IMR-90 (cell line): ENCODE data around the gene RPA4. TPM values are rescaled to one million over a fixed set of nuclear protein-coding genes. Genes with fewer than 3 reads are reported as not detected.

Experiments
- ATAC-seq: fragments of 200-7000 bp; cut with Tn5 transposase; 2 replicates; pipeline ENCODE4 v1.9.1; 2020; ENCODE audit warnings: low read depth, mild to moderate bottlenecking, moderate library complexity
- BruUV-seq: library from RNA; stranded (reverse); fragments of 400-500 nt; replicated peaks from 2 replicates; lab custom pipeline; 2021; lab: Mats Ljungman, UMichigan
- CTCF ChIA-PET: fragments of 300-600 bp; formaldehyde crosslinking; extraction: SDS; loops from one replicate; lab custom pipeline; 2021; ENCODE audit warnings: antibody characterized with exemption; lab: Yijun Ruan, JAX
- POLR2A ChIA-PET: fragments of 300-600 bp; sonication (Branson Sonifier 250); formaldehyde crosslinking; loops from one replicate; lab custom pipeline; 2022; ENCODE audit warnings: antibody characterized with exemption; ENCODE audit not compliant: unreplicated experiment; lab: Charles Lee
- DNase-seq: peaks from one replicate; pipeline ENCODE4 v3.0.0; 2013
- H2AFZ ChIP-seq: replicated peaks from 2 replicates; pipeline ENCODE3; 2013; ENCODE audit warnings: low read length, mild to moderate bottlenecking; ENCODE audit not compliant: poor library complexity
- H2AK5ac ChIP-seq: 2 replicates; pipeline ENCODE4 v1.6.1; 2013; ENCODE audit warnings: low read depth, low read length, inconsistent platforms
- H2AK9ac ChIP-seq: replicated peaks from 2 replicates; pipeline ENCODE3; 2013; ENCODE audit warnings: mild to moderate bottlenecking, low read depth, low read length, moderate library complexity; ENCODE audit not compliant: poor library complexity
- H2BK120ac ChIP-seq: 2 replicates; pipeline ENCODE4 v1.6.1; 2013; ENCODE audit warnings: low read depth, low read length, inconsistent platforms
- H2BK15ac ChIP-seq: 3 replicates; pipeline ENCODE4 v1.6.1; 2013; ENCODE audit warnings: low read depth, low read length, inconsistent platforms
- H2BK20ac ChIP-seq: 2 replicates; pipeline ENCODE4 v1.6.1; 2013; ENCODE audit warnings: low read depth, mild to moderate bottlenecking, inconsistent platforms, low read length, moderate library complexity
- H2BK5ac ChIP-seq: 2 replicates; pipeline ENCODE4 v1.6.1; 2013; ENCODE audit warnings: mild to moderate bottlenecking, low read depth, low read length, inconsistent platforms; ENCODE audit not compliant: poor library complexity, severe bottlenecking
- H3K14ac ChIP-seq: replicated peaks from 2 replicates; pipeline ENCODE4 v1.6.1; 2013; ENCODE audit warnings: low read depth, low read length, inconsistent platforms
- H3K18ac ChIP-seq: 2 replicates; pipeline ENCODE4 v1.6.1; 2013; ENCODE audit warnings: low read depth, low read length, control low read depth
- H3K23ac ChIP-seq: 2 replicates; pipeline ENCODE4 v1.6.1; 2013; ENCODE audit warnings: low read depth, low read length, inconsistent platforms
- H3K27ac ChIP-seq: 2 replicates; pipeline ENCODE4 v1.5.1; 2013; ENCODE audit warnings: mild to moderate bottlenecking, control low read depth, low read length; ENCODE audit not compliant: insufficient read depth
- H3K27me3 ChIP-seq: 2 replicates; pipeline ENCODE4 v1.6.1; 2013; ENCODE audit warnings: low read length; ENCODE audit not compliant: control insufficient read depth, insufficient read depth
- H3K36me3 ChIP-seq: 2 replicates; pipeline ENCODE4 v1.6.1; 2013; ENCODE audit warnings: low read length, mixed read lengths; ENCODE audit not compliant: control insufficient read depth, insufficient read depth
- H3K4ac ChIP-seq: 2 replicates; pipeline ENCODE4 v1.6.1; 2013; ENCODE audit warnings: low read depth, low read length, inconsistent platforms
- H3K4me1 ChIP-seq: 2 replicates; pipeline ENCODE4 v1.6.1; 2013; ENCODE audit warnings: low read length, mixed read lengths; ENCODE audit not compliant: control insufficient read depth, insufficient read depth
- H3K4me2 ChIP-seq: 2 replicates; pipeline ENCODE4 v1.6.1; 2013; ENCODE audit warnings: low read depth, mild to moderate bottlenecking, control low read depth, low read length, moderate library complexity
- H3K4me3 ChIP-seq: 2 replicates; pipeline ENCODE4 v1.5.1; 2013; ENCODE audit warnings: low read depth, mild to moderate bottlenecking, control low read depth, low read length, moderate library complexity; ENCODE audit not compliant: insufficient read depth
- H3K56ac ChIP-seq: 2 replicates; pipeline ENCODE4 v1.6.1; 2013; ENCODE audit warnings: low read length, inconsistent platforms; ENCODE audit not compliant: insufficient read depth; ENCODE audit errors: extremely low read depth
- H3K79me1 ChIP-seq, 2 experiments: 2 replicates each; pipeline ENCODE4 v1.6.1; 2013; ENCODE audit warnings: low read length in 2 of 2, inconsistent platforms in 1 of 2, low read depth in 1 of 2
- H3K9ac ChIP-seq: 2 replicates; pipeline ENCODE4 v1.6.1; 2013; ENCODE audit warnings: low read depth, low read length, control low read depth
- H3K9me1 ChIP-seq: 2 replicates; pipeline ENCODE4 v1.6.1; 2013; ENCODE audit warnings: low read length, inconsistent platforms; ENCODE audit not compliant: insufficient read depth
- H3K9me3 ChIP-seq: 2 replicates; pipeline ENCODE4 v1.6.1; 2013; ENCODE audit warnings: low read length; ENCODE audit not compliant: control insufficient read depth, insufficient read depth
- H4K20me1 ChIP-seq: 2 replicates; pipeline ENCODE4 v1.6.1; 2013; ENCODE audit warnings: low read length, inconsistent platforms; ENCODE audit not compliant: insufficient read depth
- H4K5ac ChIP-seq: 2 replicates; pipeline ENCODE4 v1.6.1; 2013; ENCODE audit warnings: mild to moderate bottlenecking, low read depth, low read length, control low read depth
- H4K8ac ChIP-seq, 2 experiments: 2 replicates each; pipeline ENCODE4 v1.6.1; 2013; ENCODE audit warnings: low read depth in 2 of 2, low read length in 2 of 2, control low read depth in 1 of 2, inconsistent platforms in 1 of 2
- H4K91ac ChIP-seq: 2 replicates; pipeline ENCODE4 v1.6.1; 2013; ENCODE audit warnings: low read depth, low read length, inconsistent platforms; ENCODE audit not compliant: insufficient read depth
- BHLHE40 ChIP-seq: fragments of 150-350 bp; IDR thresholded peaks from 2 replicates; pipeline ENCODE4 v1.6.1; 2016; ENCODE audit warnings: mild to moderate bottlenecking, low read depth, low read length
- CEBPB ChIP-seq: IDR thresholded peaks from 2 replicates; pipeline ENCODE4 v1.6.1; 2012; ENCODE audit warnings: low read depth, low read length, improper control_type of control experiment
- CTCF ChIP-seq: conservative IDR thresholded peaks from 2 replicates; pipeline ENCODE4 v1.5.1; 2012; ENCODE audit warnings: mild to moderate bottlenecking, low read depth, low read length, improper control_type of control experiment
- ELK1 ChIP-seq: fragments of 150-350 bp; IDR thresholded peaks from 2 replicates; pipeline ENCODE4 v1.6.1; 2016; ENCODE audit warnings: low read depth, mild to moderate bottlenecking, low read length, moderate library complexity, borderline replicate concordance
- FOS ChIP-seq: fragments of 150-350 bp; IDR thresholded peaks from 2 replicates; pipeline ENCODE4 v1.6.1; 2016; ENCODE audit warnings: low read depth, low read length
- MAFK ChIP-seq: IDR thresholded peaks from 2 replicates; pipeline ENCODE4 v1.6.1; 2012; ENCODE audit warnings: low read depth, low read length, improper control_type of control experiment
- MAZ ChIP-seq: IDR thresholded peaks from 2 replicates; pipeline ENCODE4 v1.6.1; 2012; ENCODE audit warnings: low read depth, mild to moderate bottlenecking, low read length, improper control_type of control experiment, moderate library complexity, borderline replicate concordance
- MXI1 ChIP-seq: IDR thresholded peaks from 2 replicates; pipeline ENCODE4 v1.6.1; 2012; ENCODE audit warnings: low read depth, mild to moderate bottlenecking, low read length, moderate library complexity, borderline replicate concordance
- RCOR1 ChIP-seq: IDR thresholded peaks from 2 replicates; pipeline ENCODE4 v1.6.1; 2012; ENCODE audit warnings: mild to moderate bottlenecking, low read length, improper control_type of control experiment; ENCODE audit not compliant: insufficient replicate concordance
- SMC3 ChIP-seq: fragments of 150-350 bp; IDR thresholded peaks from 2 replicates; pipeline ENCODE4 v1.6.1; 2016; ENCODE audit warnings: low read depth, mild to moderate bottlenecking, antibody characterized with exemption, low read length, moderate library complexity
- WGBS, 2 experiments: methylation state at CpG; one replicate each; pipeline versions ENCODE4 v1.1.5 to v1.1.7; 2013; ENCODE audit warnings: missing lambda C conversion rate in 2 of 2; ENCODE audit not compliant: insufficient read length in 1 of 2; ENCODE audit errors: extremely low coverage in 2 of 2; 5-methylcytosine and 5-hydroxymethylcytosine counted together
- dilution Hi-C: fragments of 300-500 bp; cut with HindIII; formaldehyde crosslinking; loops from one replicate; pipeline ENCODE4 v1.14.3; 2018; ENCODE audit warnings: low sequenced_read_pairs; ENCODE audit not compliant: unreplicated experiment
- in situ Hi-C: fragments of 300-500 bp; cut with MboI; formaldehyde crosslinking; loops from 3 replicates; pipeline ENCODE4 v1.14.3; 2019; ENCODE audit warnings: low sequenced_read_pairs, inconsistent platforms, mixed read lengths
- intact Hi-C: fragments of 100-400 bp; cut with micrococcal nuclease; formaldehyde crosslinking; loops from 2 replicates; pipeline ENCODE4 v1.10.0; 2022
- polyA plus RNA-seq, 3 experiments: library from polyadenylated mRNA; depleted of rRNA; stranded (reverse); fragments of >200 nt; gene quantifications; 2 replicates each; pipeline ENCODE4 v1.2.3, GENCODE V29; 2012; ENCODE audit warnings: low replicate concordance in 1 of 3
- total RNA-seq: library from RNA; depleted of rRNA; stranded (reverse); fragments of >200 nt; gene quantifications from 2 replicates; pipeline ENCODE4 v1.2.3, GENCODE V29; 2012

Gene RPA4
- total and polyA plus RNA-seq, 2 of the 4 experiments (the other 2 are of a cell fraction): 0.36 to 2.5 TPM

- Histone ChIP-seq H3K23ac (no peak overlapping the region), H4K8ac (no peak overlapping the region), H3K4me1 (0 out of 2 replicates have a peak, but pooled peaks cover 1% of the 10 kb centered on the region), H4K20me1 (no peaks in the 10 kb centered on the region), H3K4ac (no peak overlapping the region), H3K18ac (no peak overlapping the region), H4K91ac (no peak overlapping the region), H3K9ac (no peak overlapping the region), H3K27ac (no peak overlapping the region), H2BK20ac (no peak overlapping the region), H2BK120ac (no peak overlapping the region), H2AK9ac (no peak overlapping the region), H3K9me3 (no peaks in the 10 kb centered on the region), H2BK15ac (no peak overlapping the region), H3K4me3 (no peak overlapping the region), H3K36me3 (no peaks in the 10 kb centered on the region), H3K9me1 (no peaks in the 10 kb centered on the region), H3K56ac (no peak overlapping the region), H3K14ac (no peak overlapping the region), H2AFZ (no peak overlapping the region), H3K27me3 (no peaks in the 10 kb centered on the region), H3K4me2 (no peak overlapping the region), H2AK5ac (no peak overlapping the region), H3K79me1 (no peaks in the 10 kb centered on the region), H4K5ac (no peak overlapping the region), H2BK5ac (no peak overlapping the region)
- ChIA-PET CTCF (no interaction called here), POLR2A (no interaction called here)
- in situ Hi-C loops: no loop called here
- ATAC-seq: no peak
- peak; percentile 8 for DNase-seq
- BruUV-seq: no TSS peak
- dilution Hi-C loops: no loop called here
- WGBS, 2 experiments: no CpG with 5 or more reads among the region's 3 CpGs
- intact Hi-C loops: loop anchor here (10.0 kb wide), 1 partner anchor 463 kb away; no protein-coding TSS in a partner anchor
- TF ChIP-seq MAZ (no peak), RCOR1 (no peak), BHLHE40 (no peak), ELK1 (no peak), MXI1 (no peak), MAFK (no peak), SMC3 (no peak), CEBPB (no peak), CTCF (no peak), FOS (no peak)
Measured at GRCh38 chrX:96837808-96838207, 45.9 kb upstream of the RPA4 start.
